Mammary epithelial cell (primary cell): Measurements from ENCODE around the gene GPATCH4.

Source experiments
- CTCF ChIP-seq, 2 donors: IDR thresholded peaks in 1 of 2; conservative IDR thresholded peaks in 1 of 2; 2 replicates each; pipeline ENCODE4 v1.5.1; 2011 to 2012; ENCODE audit warnings: inconsistent platforms in 2 of 2, low read length in 2 of 2, mild to moderate bottlenecking in 2 of 2, control low read depth in 1 of 2, low read depth in 1 of 2; ENCODE audit not compliant: insufficient read depth in 1 of 2; ENCODE audit errors: extremely low read depth in 1 of 2
- EZH2 ChIP-seq: IDR thresholded peaks from 2 replicates; pipeline ENCODE4 v1.6.1; 2012; ENCODE audit warnings: low read length, inconsistent platforms, borderline replicate concordance

GRCh38 chr1:156551066-156551643 is 50.1 kb downstream of the GPATCH4 start:
- TF ChIP-seq CTCF (conservative IDR thresholded peaks at IDR 0.05 in 1 of 2, IDR thresholded peaks at IDR 0.05 in 1 of 2; ENCODE audit: extremely low read depth in 1 of 2, insufficient read depth in 1 of 2, low read depth in 1 of 2, low read length in 2 of 2) = no peak
- TF ChIP-seq EZH2 = no peak
